Activated effector memory CD4-positive, alpha-beta T cell treated with Interleukin-2 at 50 U/mL for 16 hours (primary cell): Measurements from ENCODE around the gene MGST2.

ENCODE experiments used
- DNase-seq: peaks from one replicate; pipeline ENCODE4 v3.0.0-alpha.2; 2020

Gene MGST2

GRCh38 chr4:139712882-139713281 lies 47.3 kb downstream of the MGST2 start:
- no peak for DNase-seq

- no peak for DNase-seq
Observed at GRCh38 chr4:139715746-139716391, 50.2 kb downstream of the MGST2 start.

- no peak for DNase-seq
Observed at GRCh38 chr4:139718358-139718757, 52.7 kb downstream of the MGST2 start.

- DNase-seq = no peak
Observed at GRCh38 chr4:139718833-139719232, 53.2 kb downstream of the MGST2 start.

GRCh38 chr4:139719381-139720101 lies 53.9 kb downstream of the MGST2 start:
- no peak for DNase-seq

GRCh38 chr4:139720806-139721205 lies 55.2 kb downstream of the MGST2 start:
- no peak for DNase-seq

- no peak for DNase-seq
Observed at GRCh38 chr4:139721789-139722188, 56.2 kb downstream of the MGST2 start.

- DNase-seq = no peak
Observed at GRCh38 chr4:139725236-139725635, 59.6 kb downstream of the MGST2 start.

- DNase-seq = no peak
Observed at GRCh38 chr4:139726615-139727014, 61.0 kb downstream of the MGST2 start.

- no peak for DNase-seq
Observed at GRCh38 chr4:139728146-139728545, 62.5 kb downstream of the MGST2 start.

- DNase-seq = no peak
Observed at GRCh38 chr4:139728840-139729239, 63.2 kb downstream of the MGST2 start.

- no peak for DNase-seq
Observed at GRCh38 chr4:139732991-139733570, 67.5 kb downstream of the MGST2 start.

- no peak for DNase-seq
Observed at GRCh38 chr4:139734201-139734874, 68.7 kb downstream of the MGST2 start.

- peak; percentile 2 for DNase-seq
Observed at GRCh38 chr4:139734875-139735380, 69.3 kb downstream of the MGST2 start.

GRCh38 chr4:139735381-139736273 lies 70.0 kb downstream of the MGST2 start:
- DNase-seq = no peak

- DNase-seq = no peak
Observed at GRCh38 chr4:139736274-139736660, 70.6 kb downstream of the MGST2 start.

- DNase-seq = no peak
Observed at GRCh38 chr4:139736661-139737060, 71.0 kb downstream of the MGST2 start.

- DNase-seq = no peak
Observed at GRCh38 chr4:139738846-139739613, 73.4 kb downstream of the MGST2 start.

- no peak for DNase-seq
Observed at GRCh38 chr4:139740121-139740520, 74.5 kb downstream of the MGST2 start.

GRCh38 chr4:139740531-139741041 lies 75.0 kb downstream of the MGST2 start:
- DNase-seq = no peak

GRCh38 chr4:139743027-139743426 lies 77.4 kb downstream of the MGST2 start:
- DNase-seq = no peak
